Keratinocyte (primary cell): ENCODE measurements around the gene CAVIN1. TPM values are rescaled to one million over a fixed set of nuclear protein-coding genes. Genes with fewer than 3 reads are reported as not detected.
"Not testable (repeated sequence)": the region's sequence is repeated elsewhere in the genome, so short reads cannot be mapped to it uniquely, and the experiment has no call there.

Experiments
- DNase-seq: peaks from one replicate; pipeline ENCODE4 v3.0.0-alpha.2; 2011; ENCODE audit warnings: low read depth, missing footprints, low spot score
- FAIRE-seq: peaks from 2 replicates; lab custom pipeline; 2011; peaks lifted over from hg19 to GRCh38; lab: Jason Lieb, UNC
- H2AFZ ChIP-seq: 2 replicates; pipeline ENCODE4 v1.6.0; 2012; ENCODE audit warnings: low read length, control low read depth, inconsistent platforms; ENCODE audit not compliant: control insufficient read depth
- H3K27ac ChIP-seq: 2 replicates; pipeline ENCODE4 v1.5.1; 2011; ENCODE audit warnings: low read length; ENCODE audit not compliant: control insufficient read depth, insufficient read depth
- H3K27me3 ChIP-seq: 3 replicates; pipeline ENCODE4 v1.6.0; 2011; ENCODE audit warnings: low read length; ENCODE audit not compliant: control insufficient read depth, insufficient read depth; ENCODE audit errors: extremely low read depth
- H3K36me3 ChIP-seq, 2 experiments: 2 replicates in 1 of 2; 3 replicates in 1 of 2; pipeline ENCODE4 v1.5.1; 2011; ENCODE audit warnings: low read length in 2 of 2, mild to moderate bottlenecking in 1 of 2; ENCODE audit not compliant: control insufficient read depth in 2 of 2, insufficient read depth in 2 of 2; ENCODE audit errors: extremely low read depth in 1 of 2
- H3K4me1 ChIP-seq: 3 replicates; pipeline ENCODE4 v1.5.1; 2011; ENCODE audit warnings: low read length; ENCODE audit not compliant: control insufficient read depth, insufficient read depth; ENCODE audit errors: extremely low read depth
- H3K4me2 ChIP-seq: 3 replicates; pipeline ENCODE4 v1.6.0; 2011; ENCODE audit warnings: low read depth, low read length; ENCODE audit not compliant: control insufficient read depth, insufficient read depth; ENCODE audit errors: extremely low read depth
- H3K4me3 ChIP-seq, 3 experiments: fragments of 200-600 bp in 1 of 3; sonication (generic) in 1 of 3; 2 replicates in 2 of 3; 3 replicates in 1 of 3; pipeline ENCODE4 v1.5.1; 2011 to 2016; ENCODE audit warnings: low read length in 3 of 3, mild to moderate bottlenecking in 3 of 3, control low read depth in 2 of 3, inconsistent platforms in 1 of 3, low read depth in 1 of 3, mixed read lengths in 1 of 3, mixed run types in 1 of 3, moderate library complexity in 1 of 3; ENCODE audit not compliant: control insufficient read depth in 2 of 3, insufficient read depth in 2 of 3; ENCODE audit errors: extremely low read depth in 1 of 3
- H3K79me2 ChIP-seq: 2 replicates; pipeline ENCODE4 v1.6.0; 2012; ENCODE audit warnings: low read length; ENCODE audit not compliant: control insufficient read depth, insufficient read depth
- H3K9ac ChIP-seq: 3 replicates; pipeline ENCODE4 v1.6.0; 2011; ENCODE audit warnings: low read length; ENCODE audit not compliant: control insufficient read depth, insufficient read depth; ENCODE audit errors: extremely low read depth
- H3K9me1 ChIP-seq: 3 replicates; pipeline ENCODE4 v1.6.0; 2011; ENCODE audit warnings: low read length; ENCODE audit not compliant: control insufficient read depth, insufficient read depth; ENCODE audit errors: extremely low read depth
- H3K9me3 ChIP-seq: 2 replicates; pipeline ENCODE4 v1.5.1; 2012; ENCODE audit warnings: low read depth, low read length; ENCODE audit not compliant: control insufficient read depth
- H4K20me1 ChIP-seq: 3 replicates; pipeline ENCODE4 v1.6.0; 2011; ENCODE audit warnings: low read length; ENCODE audit not compliant: control insufficient read depth, insufficient read depth; ENCODE audit errors: extremely low read depth
- CTCF ChIP-seq, 3 experiments: IDR thresholded peaks in 1 of 3; conservative IDR thresholded peaks in 1 of 3; optimal IDR thresholded peaks in 1 of 3; 2 replicates in 2 of 3; 3 replicates in 1 of 3; pipeline versions ENCODE3 to v1.5.1; 2011; ENCODE audit warnings: low read length in 3 of 3, mild to moderate bottlenecking in 3 of 3, moderate library complexity in 2 of 3, control low read depth in 1 of 3, inconsistent platforms in 1 of 3; ENCODE audit not compliant: insufficient read depth in 2 of 3; ENCODE audit errors: extremely low read depth in 1 of 3
- EZH2 ChIP-seq: IDR thresholded peaks from one replicate; pipeline ENCODE4 v1.6.1; 2012; ENCODE audit warnings: inconsistent platforms, mild to moderate bottlenecking, low read length, moderate library complexity
- dilution Hi-C: fragments of 300-500 bp; cut with MboI; formaldehyde crosslinking; loops from one replicate; pipeline ENCODE4 v1.7.0; 2020; ENCODE audit warnings: low sequenced_read_pairs; ENCODE audit not compliant: extremely low pct_ligation_motif_present
- polyA plus RNA-seq, 5 experiments: library from polyadenylated mRNA; depleted of rRNA in 3 of 5; stranded (reverse) in 3 of 5; stranded (forward) in 1 of 5; unstranded in 1 of 5; fragments of >200 nt; gene quantifications; 1 replicate in 1 of 5; 2 replicates in 3 of 5; 3 replicates in 1 of 5; pipeline versions ENCODE4 v1.2.1 to v1.2.3, GENCODE V29; 2011 to 2012; ENCODE audit warnings: missing spikeins in 2 of 5, low read depth in 1 of 5, low replicate concordance in 1 of 5

CAVIN1 gene
- polyA plus RNA-seq, 1 donor (not counting 4 experiments of a cell fraction or from before 2014, with no cell fraction given): 172 TPM

- Histone ChIP-seq H3K79me2 (peaks cover 69% of the 10 kb centered on the region), H3K27me3 (no peaks in the 10 kb centered on the region), H3K4me3 (no peak overlapping the region), H3K9me3 (no peaks in the 10 kb centered on the region), H3K4me2 (no peak overlapping the region), H3K9me1 (no peaks in the 10 kb centered on the region), H3K27ac (no peak overlapping the region), H2AFZ (no peak overlapping the region), H3K9ac (no peak overlapping the region), H4K20me1 (no peaks in the 10 kb centered on the region), H3K36me3 (no peaks in the 10 kb centered on the region), H3K4me1 (peaks cover 3% of the 10 kb centered on the region)
- FAIRE-seq (no peak), DNase-seq (no peak)
- dilution Hi-C loops: no loop called here
- TF ChIP-seq CTCF (optimal IDR thresholded peaks at IDR 0.05 in 1 of 3, IDR thresholded peaks at IDR 0.05 in 1 of 3, conservative IDR thresholded peaks at IDR 0.05 in 1 of 3; ENCODE audit: extremely low read depth in 1 of 3, insufficient read depth in 2 of 3, low read length in 3 of 3) (no peak), EZH2 (no peak)
Measured at GRCh38 chr17:42372142-42372541, 50.9 kb downstream of the CAVIN1 start.

- H4K20me1 ChIP-seq, DNase-seq, H3K27me3 ChIP-seq, H3K9me3 ChIP-seq, H3K4me3 ChIP-seq, H3K36me3 ChIP-seq, H3K9me1 ChIP-seq, H2AFZ ChIP-seq, dilution Hi-C loops, FAIRE-seq, H3K4me2 ChIP-seq, H3K9ac ChIP-seq, H3K27ac ChIP-seq, H3K4me1 ChIP-seq: not testable (repeated sequence)
- H3K79me2 ChIP-seq: peaks cover 75% of the 10 kb centered on the region
Measured at GRCh38 chr17:42368797-42369561, 54.1 kb downstream of the CAVIN1 start.

GRCh38 chr17:42368310-42368709 lies 54.7 kb downstream of the CAVIN1 start:
- H3K27ac ChIP-seq, H4K20me1 ChIP-seq, dilution Hi-C loops, H3K9me1 ChIP-seq, H3K36me3 ChIP-seq, H3K9me3 ChIP-seq, H3K27me3 ChIP-seq, H3K9ac ChIP-seq, FAIRE-seq, H3K4me2 ChIP-seq, H2AFZ ChIP-seq, DNase-seq, H3K4me1 ChIP-seq, H3K4me3 ChIP-seq: not testable (repeated sequence)
- H3K79me2 ChIP-seq: peaks cover 80% of the 10 kb centered on the region

- H3K27me3 ChIP-seq, H3K4me2 ChIP-seq, H3K36me3 ChIP-seq, H3K9ac ChIP-seq, H3K27ac ChIP-seq, H2AFZ ChIP-seq, dilution Hi-C loops, H3K9me1 ChIP-seq, H3K9me3 ChIP-seq, H4K20me1 ChIP-seq, FAIRE-seq, DNase-seq, H3K4me3 ChIP-seq: not testable (repeated sequence)
- peaks cover 84% of the 10 kb centered on the region for H3K79me2 ChIP-seq
- peaks cover 15% of the 10 kb centered on the region for H3K4me1 ChIP-seq
Measured at GRCh38 chr17:42366176-42367023, 56.7 kb downstream of the CAVIN1 start.
